NCI-H146 treated with DMSO at 0.1 percent for 48 hours (cell line): Measurements from ENCODE around the gene COLEC11.

Experiments used
- DNase-seq: peaks from one replicate; lab custom pipeline; 2025; ENCODE audit not compliant: unreplicated experiment; lab: John Stamatoyannopoulos, UW

Gene COLEC11

GRCh38 chr2:3637311-3637675 is 42.4 kb downstream of the COLEC11 start:
- DNase-seq = no peak

GRCh38 chr2:3637692-3638455 is 43.0 kb downstream of the COLEC11 start:
- no peak for DNase-seq

GRCh38 chr2:3638456-3638810 is 43.5 kb downstream of the COLEC11 start:
- DNase-seq = no peak

- peak; percentile 74 for DNase-seq
Measured at GRCh38 chr2:3639015-3639630, 44.2 kb downstream of the COLEC11 start.

GRCh38 chr2:3639653-3640052 is 44.7 kb downstream of the COLEC11 start:
- no peak for DNase-seq

GRCh38 chr2:3641181-3641580 is 46.3 kb downstream of the COLEC11 start:
- no peak for DNase-seq

- DNase-seq = no peak
Measured at GRCh38 chr2:3641841-3642421, 47.0 kb downstream of the COLEC11 start.

- DNase-seq = no peak
Measured at GRCh38 chr2:3642521-3643215, 47.8 kb downstream of the COLEC11 start.

- DNase-seq = no peak
Measured at GRCh38 chr2:3643371-3644245, 48.7 kb downstream of the COLEC11 start.

GRCh38 chr2:3644246-3644525 is 49.3 kb downstream of the COLEC11 start:
- no peak for DNase-seq

GRCh38 chr2:3644891-3645605 is 50.1 kb downstream of the COLEC11 start:
- no peak for DNase-seq

GRCh38 chr2:3645745-3646389 is 51.0 kb downstream of the COLEC11 start:
- no peak for DNase-seq

GRCh38 chr2:3646446-3646845 is 51.5 kb downstream of the COLEC11 start:
- no peak for DNase-seq

GRCh38 chr2:3647246-3647645 is 52.3 kb downstream of the COLEC11 start:
- DNase-seq = no peak

GRCh38 chr2:3647831-3648651 is 53.1 kb downstream of the COLEC11 start:
- no peak for DNase-seq

GRCh38 chr2:3648652-3649177 is 53.8 kb downstream of the COLEC11 start:
- DNase-seq = no peak

GRCh38 chr2:3649581-3649980 is 54.7 kb downstream of the COLEC11 start:
- no peak for DNase-seq

GRCh38 chr2:3650140-3650920 is 55.4 kb downstream of the COLEC11 start:
- no peak for DNase-seq
